ENCODE data around the gene ZNF804B.

DNA sequence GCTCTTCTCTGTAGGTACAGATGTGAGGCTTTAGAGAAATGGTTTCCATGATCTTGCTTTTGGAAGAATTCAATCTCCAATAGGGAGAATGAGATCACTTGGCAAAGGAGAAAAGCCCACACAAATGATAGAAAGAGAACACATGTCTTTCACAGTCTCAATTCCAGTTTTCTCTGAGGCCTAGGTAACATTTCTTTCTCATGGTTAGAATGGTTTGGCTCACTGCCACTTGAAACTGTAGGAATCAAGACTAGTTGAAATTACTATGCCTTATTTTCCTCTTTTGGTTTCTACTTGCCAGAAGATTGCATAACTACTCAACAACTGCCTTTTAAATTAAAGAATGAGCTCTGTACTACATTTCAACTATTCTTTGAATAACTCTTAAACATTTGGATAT, 312.6 kb downstream of the ZNF804B start:
- no peak for TF ChIP-seq L3MBTL2 (IDR thresholded peaks at IDR 0.05)
- TF ChIP-seq, protein P1, sequence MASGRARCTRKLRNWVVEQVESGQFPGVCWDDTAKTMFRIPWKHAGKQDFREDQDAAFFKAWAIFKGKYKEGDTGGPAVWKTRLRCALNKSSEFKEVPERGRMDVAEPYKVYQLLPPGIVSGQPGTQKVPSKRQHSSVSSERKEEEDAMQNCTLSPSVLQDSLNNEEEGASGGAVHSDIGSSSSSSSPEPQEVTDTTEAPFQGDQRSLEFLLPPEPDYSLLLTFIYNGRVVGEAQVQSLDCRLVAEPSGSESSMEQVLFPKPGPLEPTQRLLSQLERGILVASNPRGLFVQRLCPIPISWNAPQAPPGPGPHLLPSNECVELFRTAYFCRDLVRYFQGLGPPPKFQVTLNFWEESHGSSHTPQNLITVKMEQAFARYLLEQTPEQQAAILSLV (tag; IDR thresholded peaks at IDR 0.05) = no peak

Data from K562 (cell line).